Calu3 (cell line): Measurements from ENCODE around the gene SF3A1. TPM values are rescaled to one million over a fixed set of nuclear protein-coding genes. Genes with fewer than 3 reads are reported as not detected.

Experiments
- BruUV-seq: library from RNA; stranded (reverse); fragments of 400-500 nt; replicated peaks from 2 replicates; lab custom pipeline; 2021; lab: Mats Ljungman, UMichigan
- CTCF ChIA-PET: fragments of 300-600 bp; sonication (Branson Sonifier 250); formaldehyde crosslinking; loops from one replicate; lab custom pipeline; 2022; ENCODE audit warnings: antibody characterized with exemption; lab: Charles Lee
- DNase-seq: peaks from one replicate; pipeline ENCODE4 v3.0.0; 2022
- H3K27ac Mint-ChIP-seq: one replicate; pipeline ENCODE4 v1.8.0; 2022; ENCODE audit warnings: mixed read lengths; ENCODE audit not compliant: unreplicated experiment
- H3K27me3 Mint-ChIP-seq: one replicate; pipeline ENCODE4 v1.8.0; 2022; ENCODE audit warnings: mixed read lengths; ENCODE audit not compliant: unreplicated experiment
- H3K36me3 Mint-ChIP-seq: one replicate; pipeline ENCODE4 v1.8.0; 2022; ENCODE audit warnings: mild to moderate bottlenecking, moderate library complexity, mixed read lengths; ENCODE audit not compliant: insufficient read depth, unreplicated experiment
- H3K4me1 Mint-ChIP-seq: one replicate; pipeline ENCODE4 v1.8.0; 2022; ENCODE audit warnings: mild to moderate bottlenecking, low read depth, mixed read lengths; ENCODE audit not compliant: unreplicated experiment
- H3K4me3 Mint-ChIP-seq: one replicate; pipeline ENCODE4 v1.8.0; 2022; ENCODE audit warnings: mild to moderate bottlenecking, low read depth, moderate library complexity, mixed read lengths; ENCODE audit not compliant: unreplicated experiment
- H3K9me3 Mint-ChIP-seq: one replicate; pipeline ENCODE4 v1.8.0; 2022; ENCODE audit warnings: low read depth, mixed read lengths; ENCODE audit not compliant: unreplicated experiment
- intact Hi-C: fragments of 100-400 bp; cut with micrococcal nuclease; formaldehyde crosslinking; loops from one replicate; pipeline ENCODE4 v1.10.0; 2022; ENCODE audit not compliant: unreplicated experiment
- total RNA-seq: library from RNA; stranded (reverse); gene quantifications from 2 replicates; pipeline ENCODE4 v1.2.3, GENCODE V29; 2022
- TF ChIP-seq, protein P1 (sequence below): fragments of 200-600 bp; IDR thresholded peaks from one replicate; pipeline ENCODE4 v1.8.0; 2022; ENCODE audit warnings: antibody characterized with exemption; ENCODE audit not compliant: unreplicated experiment

SF3A1 gene
- total RNA-seq, 1 experiment from 2014 or later: 197 TPM

DNA sequence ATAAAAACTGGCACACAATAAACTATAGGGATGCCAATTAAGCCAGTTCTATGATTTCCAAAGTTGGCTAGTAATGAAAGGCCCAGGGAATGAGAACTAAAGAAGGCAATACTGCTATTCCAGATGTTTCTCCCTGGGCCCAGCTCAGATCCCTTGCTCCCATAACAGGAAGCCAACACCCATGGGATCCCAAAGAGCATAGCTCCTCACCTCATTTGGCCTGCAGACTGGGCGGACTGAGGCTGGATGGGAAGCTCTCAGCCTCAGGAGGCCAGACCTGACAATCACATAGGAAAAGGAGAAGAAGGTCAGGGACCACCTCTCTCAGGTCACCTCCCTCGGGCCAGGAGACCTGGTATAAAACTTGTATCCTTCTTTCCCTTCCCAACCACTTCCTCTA is 35.2 kb downstream of the SF3A1 start:
- CTCF ChIA-PET: interaction anchor here (1.0 kb wide), 1 partner anchor 33 kb away, joined by 3 read pairs; no protein-coding TSS in a partner anchor
- no peak overlapping the region for H3K4me3 Mint-ChIP-seq
- intact Hi-C loops: loop anchor here (10.0 kb wide), 1 partner anchor 47 kb away; no protein-coding TSS in a partner anchor
- TF ChIP-seq, protein P1, sequence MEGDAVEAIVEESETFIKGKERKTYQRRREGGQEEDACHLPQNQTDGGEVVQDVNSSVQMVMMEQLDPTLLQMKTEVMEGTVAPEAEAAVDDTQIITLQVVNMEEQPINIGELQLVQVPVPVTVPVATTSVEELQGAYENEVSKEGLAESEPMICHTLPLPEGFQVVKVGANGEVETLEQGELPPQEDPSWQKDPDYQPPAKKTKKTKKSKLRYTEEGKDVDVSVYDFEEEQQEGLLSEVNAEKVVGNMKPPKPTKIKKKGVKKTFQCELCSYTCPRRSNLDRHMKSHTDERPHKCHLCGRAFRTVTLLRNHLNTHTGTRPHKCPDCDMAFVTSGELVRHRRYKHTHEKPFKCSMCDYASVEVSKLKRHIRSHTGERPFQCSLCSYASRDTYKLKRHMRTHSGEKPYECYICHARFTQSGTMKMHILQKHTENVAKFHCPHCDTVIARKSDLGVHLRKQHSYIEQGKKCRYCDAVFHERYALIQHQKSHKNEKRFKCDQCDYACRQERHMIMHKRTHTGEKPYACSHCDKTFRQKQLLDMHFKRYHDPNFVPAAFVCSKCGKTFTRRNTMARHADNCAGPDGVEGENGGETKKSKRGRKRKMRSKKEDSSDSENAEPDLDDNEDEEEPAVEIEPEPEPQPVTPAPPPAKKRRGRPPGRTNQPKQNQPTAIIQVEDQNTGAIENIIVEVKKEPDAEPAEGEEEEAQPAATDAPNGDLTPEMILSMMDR: no peak
- DNase-seq: no peak
- H3K9me3 Mint-ChIP-seq: no peaks in the 10 kb centered on the region
- H3K27me3 Mint-ChIP-seq: no peaks in the 10 kb centered on the region
- BruUV-seq: no TSS peak
- peaks cover 31% of the 10 kb centered on the region for H3K36me3 Mint-ChIP-seq
- H3K4me1 Mint-ChIP-seq: peaks cover 46% of the 10 kb centered on the region
- no peak overlapping the region for H3K27ac Mint-ChIP-seq

DNA sequence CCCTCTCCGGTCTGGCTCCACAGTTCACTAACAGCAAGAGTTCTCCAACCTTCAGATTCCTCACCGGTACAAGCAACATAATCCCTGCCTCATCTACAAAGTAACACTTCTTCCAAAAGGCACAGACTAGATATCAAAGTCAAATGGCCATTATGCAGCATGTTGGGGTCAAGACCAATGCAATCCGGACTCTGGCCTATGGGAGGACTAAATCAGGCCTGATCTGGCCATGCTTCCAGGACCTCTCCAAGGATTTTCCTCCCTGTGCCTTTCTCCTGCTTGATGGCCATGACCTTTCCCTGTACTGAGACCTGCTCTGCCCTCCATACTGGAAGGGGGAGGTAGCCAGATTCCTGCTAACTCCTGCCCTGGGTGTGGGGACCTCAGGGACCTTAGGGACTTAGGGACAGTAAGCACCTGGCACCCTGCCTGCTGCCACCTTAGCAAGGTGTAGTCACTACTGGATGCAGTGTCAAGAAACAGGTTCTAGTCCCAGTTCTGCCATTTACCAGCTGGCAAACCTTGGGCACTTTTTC is 36.6 kb downstream of the SF3A1 start:
- BruUV-seq: no TSS peak
- no peaks in the 10 kb centered on the region for H3K27me3 Mint-ChIP-seq
- peaks cover 49% of the 10 kb centered on the region for H3K4me1 Mint-ChIP-seq
- H3K4me3 Mint-ChIP-seq: no peak overlapping the region
- no peak for DNase-seq
- intact Hi-C loops: loop anchor here (10.0 kb wide), 1 partner anchor 45 kb away; no protein-coding TSS in a partner anchor
- no peak overlapping the region for H3K27ac Mint-ChIP-seq
- CTCF ChIA-PET: no interaction called here
- TF ChIP-seq, protein P1: no peak
- no peaks in the 10 kb centered on the region for H3K9me3 Mint-ChIP-seq
- peaks cover 17% of the 10 kb centered on the region for H3K36me3 Mint-ChIP-seq

DNA sequence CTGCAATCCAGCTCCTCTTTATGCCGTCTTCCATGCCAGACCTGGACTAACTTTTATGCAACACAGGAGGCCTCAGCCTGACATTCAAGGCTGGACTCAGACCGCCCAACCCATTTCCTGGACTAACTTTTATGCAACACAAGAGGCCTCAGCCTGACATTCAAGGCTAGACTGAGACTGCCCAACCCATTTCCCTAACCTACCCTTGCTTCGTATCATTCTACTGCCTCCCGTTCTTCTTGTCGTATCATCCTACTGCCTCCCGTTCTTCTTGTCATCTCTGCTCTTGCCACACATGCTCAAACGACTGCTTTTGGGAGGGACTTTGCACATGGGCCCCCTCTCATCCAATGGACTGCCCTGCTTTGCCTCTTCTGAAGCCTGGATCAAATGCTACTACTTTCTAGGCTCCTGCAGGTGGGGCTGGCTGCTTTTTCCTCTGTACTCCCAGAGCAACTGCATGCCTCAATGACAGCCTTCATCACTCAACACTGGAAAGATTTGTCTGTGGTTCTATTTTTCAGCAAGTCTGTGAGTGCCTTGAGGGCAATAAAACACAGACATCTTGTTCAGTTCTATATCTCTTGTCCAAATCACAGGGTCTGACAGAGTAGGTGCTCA is 37.8 kb downstream of the SF3A1 start:
- H3K4me3 Mint-ChIP-seq: no peak overlapping the region
- no TSS peak for BruUV-seq
- DNase-seq: no peak
- TF ChIP-seq, protein P1: no peak
- CTCF ChIA-PET: interaction anchor here (0.6 kb wide), 1 partner anchor 942 kb away, joined by 8 read pairs; no protein-coding TSS in a partner anchor
- H3K4me1 Mint-ChIP-seq: peaks cover 49% of the 10 kb centered on the region
- H3K27ac Mint-ChIP-seq: no peak overlapping the region
- intact Hi-C loops: no loop called here
- peaks cover 10% of the 10 kb centered on the region for H3K36me3 Mint-ChIP-seq
- no peaks in the 10 kb centered on the region for H3K27me3 Mint-ChIP-seq
- H3K9me3 Mint-ChIP-seq: no peaks in the 10 kb centered on the region

DNA sequence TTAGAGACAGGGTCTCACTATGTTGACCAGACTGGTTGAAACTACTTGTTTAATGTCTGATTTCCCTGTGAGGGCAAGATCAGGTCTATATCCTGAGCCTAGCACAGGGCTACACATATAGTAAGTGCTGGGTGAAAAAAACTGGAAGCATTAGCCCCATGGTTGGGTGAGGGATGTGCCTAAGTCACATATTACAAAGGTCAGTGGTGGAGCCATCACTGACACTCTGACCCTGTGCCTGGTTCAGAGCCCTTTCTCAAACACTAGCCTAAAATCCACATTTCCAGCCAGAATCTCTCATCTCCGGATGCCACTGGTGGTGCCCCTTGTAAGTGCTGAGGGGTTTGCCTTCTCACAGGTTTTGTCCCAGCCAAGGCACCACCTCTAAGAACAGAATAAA is 38.9 kb downstream of the SF3A1 start:
- TF ChIP-seq, protein P1: no peak
- no TSS peak for BruUV-seq
- no peak for DNase-seq
- no peak overlapping the region for H3K27ac Mint-ChIP-seq
- CTCF ChIA-PET: no interaction called here
- no peak overlapping the region for H3K4me3 Mint-ChIP-seq
- H3K27me3 Mint-ChIP-seq: no peaks in the 10 kb centered on the region
- H3K9me3 Mint-ChIP-seq: no peaks in the 10 kb centered on the region
- H3K4me1 Mint-ChIP-seq: peaks cover 58% of the 10 kb centered on the region
- H3K36me3 Mint-ChIP-seq: peaks cover 12% of the 10 kb centered on the region
- intact Hi-C loops: no loop called here
